DND-41 (cell line): ENCODE measurements around the gene ZBTB18.

Experiments used
- EZH2 ChIP-seq: IDR thresholded peaks from 3 replicates; pipeline ENCODE4 v1.6.1; 2012; ENCODE audit warnings: borderline replicate concordance, low read depth, mild to moderate bottlenecking, moderate library complexity, low read length, inconsistent platforms; ENCODE audit not compliant: severe bottlenecking
- TF ChIP-seq, protein P1 (sequence below): IDR thresholded peaks from 2 replicates; pipeline ENCODE4 v1.5.1; 2012; ENCODE audit warnings: borderline replicate concordance, low read length, moderate library complexity, mild to moderate bottlenecking; ENCODE audit not compliant: poor library complexity, severe bottlenecking; ENCODE audit errors: extremely low read depth

DNA sequence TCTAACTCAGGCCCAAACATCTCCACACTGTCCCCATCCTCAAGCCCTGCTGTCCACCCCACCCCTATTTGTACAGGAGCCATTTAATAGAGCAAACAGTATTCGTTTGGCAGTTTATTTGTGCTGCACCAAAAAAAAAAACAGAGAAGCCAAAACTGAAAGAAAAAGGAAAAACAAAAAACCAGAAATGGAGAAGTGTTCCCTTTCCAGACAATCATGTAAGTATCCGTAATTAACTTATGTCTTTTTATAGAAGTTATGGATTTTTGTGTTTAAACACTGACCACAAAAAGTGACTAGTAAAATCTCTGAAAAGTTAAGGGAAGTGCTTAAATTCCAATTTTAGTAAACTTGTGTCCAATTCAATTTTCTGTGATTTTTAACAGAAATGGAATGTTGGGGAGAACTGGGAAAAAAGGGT is 40.4 kb upstream of the ZBTB18 start:
- no peak for TF ChIP-seq EZH2
- TF ChIP-seq, protein P1, sequence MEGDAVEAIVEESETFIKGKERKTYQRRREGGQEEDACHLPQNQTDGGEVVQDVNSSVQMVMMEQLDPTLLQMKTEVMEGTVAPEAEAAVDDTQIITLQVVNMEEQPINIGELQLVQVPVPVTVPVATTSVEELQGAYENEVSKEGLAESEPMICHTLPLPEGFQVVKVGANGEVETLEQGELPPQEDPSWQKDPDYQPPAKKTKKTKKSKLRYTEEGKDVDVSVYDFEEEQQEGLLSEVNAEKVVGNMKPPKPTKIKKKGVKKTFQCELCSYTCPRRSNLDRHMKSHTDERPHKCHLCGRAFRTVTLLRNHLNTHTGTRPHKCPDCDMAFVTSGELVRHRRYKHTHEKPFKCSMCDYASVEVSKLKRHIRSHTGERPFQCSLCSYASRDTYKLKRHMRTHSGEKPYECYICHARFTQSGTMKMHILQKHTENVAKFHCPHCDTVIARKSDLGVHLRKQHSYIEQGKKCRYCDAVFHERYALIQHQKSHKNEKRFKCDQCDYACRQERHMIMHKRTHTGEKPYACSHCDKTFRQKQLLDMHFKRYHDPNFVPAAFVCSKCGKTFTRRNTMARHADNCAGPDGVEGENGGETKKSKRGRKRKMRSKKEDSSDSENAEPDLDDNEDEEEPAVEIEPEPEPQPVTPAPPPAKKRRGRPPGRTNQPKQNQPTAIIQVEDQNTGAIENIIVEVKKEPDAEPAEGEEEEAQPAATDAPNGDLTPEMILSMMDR: no peak
